ENCODE measurements around the gene FSCN2. TPM values are rescaled to one million over a fixed set of nuclear protein-coding genes. Genes with fewer than 3 reads are reported as not detected.

FSCN2 gene
- total RNA-seq, 2 experiments from 2014 or later = 0.43 to 0.50 TPM

- H3K9me3 Mint-ChIP-seq = no peaks in the 10 kb centered on the region
- DNase-seq = no peak
- H3K4me3 Mint-ChIP-seq = no peak overlapping the region
- ChIA-PET POLR2A (no interaction called here), CTCF (interaction anchor here (1.1 to 1.2 kb wide), 2 partner anchors 11 to 44 kb away, joined by 3 read pairs; no protein-coding TSS in a partner anchor)
- H3K36me3 Mint-ChIP-seq (ENCODE audit: low read depth) = peaks cover 21% of the 10 kb centered on the region
- H3K27me3 Mint-ChIP-seq = no peaks in the 10 kb centered on the region
- H3K4me1 Mint-ChIP-seq = peaks cover 17% of the 10 kb centered on the region
- H3K27ac Mint-ChIP-seq = peak overlapping the region; percentile 4
Observed at GRCh38 chr17:81556863-81557262, 28.7 kb downstream of the FSCN2 start.

GRCh38 chr17:81557276-81558114 lies 29.3 kb downstream of the FSCN2 start:
- Mint-ChIP-seq H3K36me3 (ENCODE audit: low read depth) (peaks cover 23% of the 10 kb centered on the region), H3K27me3 (no peaks in the 10 kb centered on the region), H3K4me3 (no peak overlapping the region), H3K27ac (peak overlapping the region; percentile 4), H3K9me3 (no peaks in the 10 kb centered on the region), H3K4me1 (peaks cover 17% of the 10 kb centered on the region)
- no peak for DNase-seq
- CTCF ChIA-PET = interaction anchor here (1.1 to 1.2 kb wide), 2 partner anchors 11 to 44 kb away, joined by 3 read pairs; no protein-coding TSS in a partner anchor
- POLR2A ChIA-PET = interaction anchor here (0.6 kb wide), 1 partner anchor 74 kb away, joined by 3 read pairs; no protein-coding TSS in a partner anchor

DNA sequence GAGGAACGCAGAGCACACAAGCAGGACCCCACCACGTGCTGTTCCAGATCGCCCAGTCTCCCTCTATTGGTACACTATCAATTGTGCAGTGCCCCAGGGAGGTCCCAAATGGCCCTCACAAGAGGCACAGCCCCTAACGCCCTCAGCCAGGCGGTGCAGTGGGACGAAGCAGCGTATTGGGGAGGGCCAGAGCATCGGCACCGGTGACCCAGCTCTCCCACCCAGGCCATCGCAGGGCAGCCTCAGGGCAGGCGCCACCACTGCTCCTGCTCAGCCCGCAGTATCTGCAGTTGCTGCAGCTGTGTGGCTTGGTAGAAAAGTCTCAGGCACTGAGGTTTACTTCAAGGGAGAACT lies 29.9 kb downstream of the FSCN2 start:
- POLR2A ChIA-PET = no interaction called here
- CTCF ChIA-PET = interaction anchor here (1.1 kb wide), 1 partner anchor 12 kb away, joined by 3 read pairs; no protein-coding TSS in a partner anchor
- Mint-ChIP-seq H3K4me1 (peaks cover 14% of the 10 kb centered on the region), H3K9me3 (no peaks in the 10 kb centered on the region), H3K4me3 (no peak overlapping the region), H3K27ac (no peak overlapping the region), H3K27me3 (no peaks in the 10 kb centered on the region), H3K36me3 (ENCODE audit: low read depth) (peaks cover 26% of the 10 kb centered on the region)
- DNase-seq = no peak

- POLR2A ChIA-PET = no interaction called here
- CTCF ChIA-PET = no interaction called here
- Mint-ChIP-seq H3K36me3 (ENCODE audit: low read depth) (peaks cover 26% of the 10 kb centered on the region), H3K27me3 (no peaks in the 10 kb centered on the region), H3K4me3 (no peak overlapping the region), H3K4me1 (peaks cover 4% of the 10 kb centered on the region), H3K9me3 (no peaks in the 10 kb centered on the region), H3K27ac (no peak overlapping the region)
- DNase-seq = no peak
Observed at GRCh38 chr17:81558941-81559806, 31.0 kb downstream of the FSCN2 start.

- peaks cover 46% of the 10 kb centered on the region for H3K36me3 Mint-ChIP-seq (ENCODE audit: low read depth)
- no peaks in the 10 kb centered on the region for H3K4me1 Mint-ChIP-seq
- H3K27me3 Mint-ChIP-seq = no peaks in the 10 kb centered on the region
- POLR2A ChIA-PET = interaction anchor here (0.8 to 0.9 kb wide), 2 partner anchors 9 to 42 kb away, joined by 3 to 7 read pairs; partner anchors contain the start of gene FAAP100
- no peak for DNase-seq
- CTCF ChIA-PET = interaction anchor here (1.2 to 2.3 kb wide), 2 partner anchors 10 to 40 kb away, joined by 3 to 7 read pairs; partner anchors contain the start of gene FAAP100
- no peak overlapping the region for H3K4me3 Mint-ChIP-seq
- H3K27ac Mint-ChIP-seq = no peak overlapping the region
- no peaks in the 10 kb centered on the region for H3K9me3 Mint-ChIP-seq
Observed at GRCh38 chr17:81561494-81561885, 33.3 kb downstream of the FSCN2 start.

DNA sequence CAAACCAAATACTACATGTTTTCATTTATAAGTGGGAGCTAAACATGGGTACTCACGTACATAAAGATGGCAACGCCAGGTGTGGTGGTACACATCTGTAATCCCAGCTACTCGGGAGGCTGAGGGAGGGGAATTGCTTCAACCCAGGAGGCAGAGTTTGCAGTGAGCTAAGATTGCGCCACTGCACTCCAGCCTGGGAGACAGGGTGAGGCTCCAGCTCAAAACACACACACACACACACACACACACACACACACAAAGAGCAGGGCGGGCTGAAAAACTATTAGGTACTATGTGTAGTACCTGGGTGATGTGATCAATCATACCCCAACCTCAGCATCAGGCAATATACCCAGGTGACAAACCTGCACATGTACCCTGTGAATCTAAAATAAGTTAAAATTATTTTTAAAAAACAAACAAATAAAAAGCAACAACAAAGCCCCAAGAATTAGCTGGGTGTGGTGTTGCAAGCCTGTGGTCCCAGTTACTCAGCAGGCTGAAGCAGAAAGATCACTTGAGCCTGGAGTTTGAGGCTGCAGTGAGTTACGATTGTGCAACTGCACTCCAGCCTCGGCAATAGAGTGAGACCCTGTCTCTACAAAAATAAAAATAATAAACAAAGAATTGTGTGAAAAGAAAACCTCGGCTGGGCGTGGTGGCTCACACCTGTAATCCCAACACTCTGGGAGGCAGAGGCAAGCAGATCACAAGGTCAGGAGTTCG lies 35.8 kb downstream of the FSCN2 start:
- Mint-ChIP-seq H3K27me3 (no peaks in the 10 kb centered on the region), H3K4me3 (no peak overlapping the region), H3K27ac (no peak overlapping the region), H3K4me1 (no peaks in the 10 kb centered on the region), H3K36me3 (ENCODE audit: low read depth) (peaks cover 49% of the 10 kb centered on the region), H3K9me3 (no peaks in the 10 kb centered on the region)
- ChIA-PET POLR2A (no interaction called here), CTCF (no interaction called here)
- DNase-seq = no peak

DNA sequence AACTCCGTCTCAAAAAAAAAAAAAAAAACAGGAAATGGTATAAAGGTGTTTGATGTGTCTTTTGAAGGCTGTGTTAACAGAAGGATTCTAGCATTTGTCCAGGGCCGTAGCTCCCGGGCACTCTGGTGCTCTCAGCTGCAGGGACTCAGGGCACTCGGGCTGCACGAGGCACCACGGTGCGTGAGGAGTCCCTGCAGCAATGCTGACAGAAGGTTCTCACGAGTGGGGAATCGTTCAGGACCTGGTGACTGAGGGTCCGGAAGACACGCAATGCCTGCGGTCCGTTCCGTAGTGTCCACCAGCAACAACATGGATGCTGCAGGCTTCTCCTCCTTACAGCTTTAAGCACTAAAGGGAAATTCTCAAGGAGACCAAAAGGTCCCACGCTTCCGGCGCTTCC lies 36.6 kb downstream of the FSCN2 start:
- POLR2A ChIA-PET = no interaction called here
- Mint-ChIP-seq H3K4me1 (no peaks in the 10 kb centered on the region), H3K27me3 (no peaks in the 10 kb centered on the region), H3K36me3 (ENCODE audit: low read depth) (peaks cover 53% of the 10 kb centered on the region), H3K4me3 (no peak overlapping the region), H3K9me3 (no peaks in the 10 kb centered on the region), H3K27ac (no peak overlapping the region)
- DNase-seq = no peak
- CTCF ChIA-PET = no interaction called here

DNA sequence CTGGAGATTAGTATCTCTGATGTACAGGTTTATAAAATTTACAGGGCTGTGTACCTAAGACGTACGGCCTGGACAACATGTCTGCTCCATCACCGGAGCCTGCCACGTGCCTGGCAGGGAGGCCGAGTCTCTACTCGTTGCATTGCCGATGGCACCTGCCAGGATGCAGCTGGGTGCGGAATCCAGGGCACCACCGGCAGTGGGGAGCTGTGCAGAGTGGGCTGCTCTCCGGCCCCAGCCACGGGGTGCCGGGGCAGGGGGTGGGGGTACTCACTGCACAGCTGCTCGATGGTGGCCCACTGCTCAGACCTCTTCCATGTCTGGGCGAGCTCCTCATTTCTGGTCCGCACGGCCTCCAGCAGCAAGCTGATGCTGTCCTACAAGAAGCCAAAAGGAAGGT lies 37.1 kb downstream of the FSCN2 start:
- CTCF ChIA-PET = no interaction called here
- H3K9me3 Mint-ChIP-seq = no peaks in the 10 kb centered on the region
- no peak overlapping the region for H3K27ac Mint-ChIP-seq
- peaks cover 57% of the 10 kb centered on the region for H3K36me3 Mint-ChIP-seq (ENCODE audit: low read depth)
- POLR2A ChIA-PET = no interaction called here
- H3K4me1 Mint-ChIP-seq = no peaks in the 10 kb centered on the region
- no peak overlapping the region for H3K4me3 Mint-ChIP-seq
- H3K27me3 Mint-ChIP-seq = no peaks in the 10 kb centered on the region
- DNase-seq = no peak

DNA sequence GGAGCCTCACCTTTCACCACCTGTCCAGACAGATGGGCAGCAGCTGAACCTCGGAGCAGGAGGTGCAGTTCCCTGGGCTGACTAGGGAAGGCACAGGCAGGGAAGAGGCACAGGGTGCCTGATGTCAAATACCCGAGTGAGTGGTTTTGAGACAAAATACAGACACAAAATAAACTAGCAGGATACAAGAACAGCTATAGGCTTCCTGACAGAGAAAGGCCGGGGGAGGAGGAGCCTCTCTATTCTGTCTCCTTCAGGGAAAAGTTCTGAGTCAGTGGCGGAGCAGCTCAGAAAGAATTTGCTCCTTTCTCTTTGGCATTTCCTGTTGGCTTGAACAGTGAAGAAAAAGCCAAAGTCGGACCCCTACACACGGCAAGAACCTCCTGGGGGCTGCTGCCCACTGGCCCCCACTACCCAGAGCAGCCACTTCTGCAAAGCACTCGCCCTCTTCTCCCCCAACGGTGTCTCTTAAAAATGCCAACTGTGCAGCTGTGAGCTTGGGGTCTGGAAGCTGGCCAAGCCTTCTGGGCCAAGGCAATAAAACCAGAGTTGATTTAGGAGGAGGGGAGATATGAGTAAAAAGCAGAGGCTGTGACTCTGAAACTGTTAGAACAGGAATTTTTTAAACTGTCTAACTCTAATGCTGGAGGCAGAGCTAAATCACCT lies 38.4 kb downstream of the FSCN2 start:
- POLR2A ChIA-PET = interaction anchor here (1.2 kb wide), 1 partner anchor 32 kb away, joined by 4 read pairs; no protein-coding TSS in a partner anchor
- no peak for DNase-seq
- CTCF ChIA-PET = no interaction called here
- H3K36me3 Mint-ChIP-seq (ENCODE audit: low read depth) = peaks cover 54% of the 10 kb centered on the region
- no peak overlapping the region for H3K27ac Mint-ChIP-seq
- no peaks in the 10 kb centered on the region for H3K27me3 Mint-ChIP-seq
- H3K4me3 Mint-ChIP-seq = no peak overlapping the region
- H3K4me1 Mint-ChIP-seq = no peaks in the 10 kb centered on the region
- H3K9me3 Mint-ChIP-seq = no peaks in the 10 kb centered on the region

DNA sequence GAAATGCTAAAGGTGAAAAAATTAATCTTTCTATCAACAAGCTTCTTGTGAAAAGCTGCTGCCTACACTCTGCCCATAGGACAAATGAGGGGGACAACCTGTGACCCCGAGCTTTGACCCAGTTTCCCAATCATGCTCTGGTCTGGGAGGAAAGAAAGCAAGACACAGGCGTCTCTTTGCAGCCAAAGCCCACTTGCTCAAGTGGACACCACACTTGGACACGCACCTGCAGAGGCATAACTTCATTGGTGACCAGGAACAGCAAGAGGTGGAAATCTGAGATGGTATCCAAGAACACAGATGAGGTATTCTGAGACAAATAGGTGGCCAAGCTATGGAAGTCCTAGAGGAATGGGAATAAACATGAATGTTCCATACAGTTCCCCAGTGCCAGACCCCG lies 39.0 kb downstream of the FSCN2 start:
- H3K27ac Mint-ChIP-seq = no peak overlapping the region
- H3K36me3 Mint-ChIP-seq (ENCODE audit: low read depth) = peaks cover 56% of the 10 kb centered on the region
- H3K9me3 Mint-ChIP-seq = no peaks in the 10 kb centered on the region
- no peaks in the 10 kb centered on the region for H3K27me3 Mint-ChIP-seq
- no peak overlapping the region for H3K4me3 Mint-ChIP-seq
- ChIA-PET CTCF (no interaction called here), POLR2A (interaction anchor here (1.2 kb wide), 1 partner anchor 31 kb away, joined by 4 read pairs; no protein-coding TSS in a partner anchor)
- no peak for DNase-seq
- H3K4me1 Mint-ChIP-seq = no peaks in the 10 kb centered on the region

DNA sequence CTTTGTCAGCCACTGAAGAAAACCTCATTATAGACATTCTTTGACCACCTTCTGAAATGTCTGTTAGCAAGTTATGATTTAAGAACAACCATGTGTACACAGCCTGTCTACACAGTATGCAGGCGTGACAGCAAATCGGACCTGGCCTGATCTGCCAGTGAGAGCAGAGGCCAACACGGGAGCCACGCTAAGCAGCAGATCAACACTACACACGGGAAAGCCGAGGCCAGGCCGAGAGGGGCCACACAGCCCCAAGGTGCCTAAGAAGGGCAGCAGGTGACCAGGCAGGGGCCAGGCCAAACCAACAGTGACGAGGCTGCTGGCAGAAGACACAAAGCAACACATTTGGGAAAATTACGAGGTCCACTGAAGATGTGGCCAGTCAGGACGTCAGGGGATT lies 40.2 kb downstream of the FSCN2 start:
- ChIA-PET POLR2A (no interaction called here), CTCF (no interaction called here)
- H3K4me1 Mint-ChIP-seq = no peaks in the 10 kb centered on the region
- no peak for DNase-seq
- peaks cover 57% of the 10 kb centered on the region for H3K36me3 Mint-ChIP-seq (ENCODE audit: low read depth)
- no peak overlapping the region for H3K4me3 Mint-ChIP-seq
- no peaks in the 10 kb centered on the region for H3K9me3 Mint-ChIP-seq
- no peak overlapping the region for H3K27ac Mint-ChIP-seq
- no peaks in the 10 kb centered on the region for H3K27me3 Mint-ChIP-seq

GRCh38 chr17:81569986-81570514 lies 41.9 kb downstream of the FSCN2 start:
- POLR2A ChIA-PET = interaction anchor here (1.1 kb wide), 1 partner anchor 18 kb away, joined by 3 read pairs; the partner anchor contains the start of gene FAAP100
- Mint-ChIP-seq H3K27me3 (no peaks in the 10 kb centered on the region), H3K4me3 (no peak overlapping the region), H3K4me1 (no peaks in the 10 kb centered on the region), H3K9me3 (no peaks in the 10 kb centered on the region), H3K36me3 (ENCODE audit: low read depth) (peaks cover 58% of the 10 kb centered on the region), H3K27ac (no peak overlapping the region)
- CTCF ChIA-PET = no interaction called here
- DNase-seq = no peak
